AG09319 (cell line): ENCODE measurements around the gene TAS2R38.
"Not testable (repeated sequence)": the region's sequence is repeated elsewhere in the genome, so short reads cannot be mapped to it uniquely, and the experiment has no call there.

ENCODE experiments used
- DNase-seq: peaks from one replicate; pipeline ENCODE4 v3.0.0-alpha.2; 2010; ENCODE audit warnings: low read depth; ENCODE audit errors: extremely low read depth
- CTCF ChIP-seq: IDR thresholded peaks from 2 replicates; pipeline ENCODE4 v1.5.1; 2011; ENCODE audit warnings: low read depth, mild to moderate bottlenecking, inconsistent platforms, low read length, moderate library complexity

The TAS2R38 gene

GRCh38 chr7:141991140-141991539 is 17.6 kb upstream of the TAS2R38 start:
- no peak for DNase-seq

GRCh38 chr7:141990011-141990725 is 16.6 kb upstream of the TAS2R38 start:
- no peak for DNase-seq
- no peak for TF ChIP-seq CTCF

More at GRCh38 chr7:141991140-141991539, 17.6 kb upstream of the TAS2R38 start:
- TF ChIP-seq CTCF = no peak

GRCh38 chr7:141987803-141988202 is 14.2 kb upstream of the TAS2R38 start:
- not testable (repeated sequence) for DNase-seq

- DNase-seq = no peak
- TF ChIP-seq CTCF = no peak
These were observed 13.3 kb upstream of the TAS2R38 start for GRCh38 chr7:141986923-141987322.

- not testable (repeated sequence) for DNase-seq
These were observed 12.4 kb upstream of the TAS2R38 start for GRCh38 chr7:141985926-141986325.

- no peak for DNase-seq
- no peak for TF ChIP-seq CTCF
These were observed 6.0 kb upstream of the TAS2R38 start for GRCh38 chr7:141979568-141979967.

- DNase-seq = no peak
- TF ChIP-seq CTCF = no peak
These were observed 4.8 kb upstream of the TAS2R38 start for GRCh38 chr7:141978351-141978750.

GRCh38 chr7:141976524-141977245 is 3.1 kb upstream of the TAS2R38 start:
- TF ChIP-seq CTCF = no peak

More at GRCh38 chr7:141976524-141977245, 3.1 kb upstream of the TAS2R38 start:
- DNase-seq = no peak
